SU-DHL-6 (cell line): ENCODE results near the gene CEP135.

Experiments
- CTCF ChIP-seq: fragments of 200-600 bp; sonication (generic); IDR thresholded peaks from one replicate; pipeline ENCODE4 v1.5.1; 2017; ENCODE audit warnings: antibody characterized with exemption, mild to moderate bottlenecking, low read length, moderate library complexity; ENCODE audit not compliant: insufficient read depth, poor library complexity, severe bottlenecking
- EZH2phosphoT487 ChIP-seq: fragments of 200-600 bp; sonication (generic), shearing (Covaris generic); conservative IDR thresholded peaks from 2 replicates; pipeline ENCODE4 v1.6.1; 2018; ENCODE audit warnings: mild to moderate bottlenecking, antibody characterized with exemption, low read length, moderate library complexity, mixed read lengths

- TF ChIP-seq CTCF (no peak), EZH2phosphoT487 (no peak)
Measured at GRCh38 chr4:56062526-56063145, 113.9 kb downstream of the CEP135 start.
